Measurements from ENCODE around the gene FUT3. TPM values are rescaled to one million over a fixed set of nuclear protein-coding genes. Genes with fewer than 3 reads are reported as not detected.
A peak's percentile ranks its signal among the peaks of the same experiment; 100 is the strongest.

FUT3 gene
- total RNA-seq, 2 donors from 2014 or later: not detected

- Histone ChIP-seq H3K27ac (no peak overlapping the region), H3K36me3 (no peaks in the 10 kb centered on the region), H3K4me1 (peaks cover 0 to 39% of the 10 kb centered on the region in 2 donors), H3K27me3 (peaks cover 0 to 7% of the 10 kb centered on the region in 2 donors), H3K4me3 (peak overlapping the region; percentile 15 to 56), H3K9me3 (no peaks in the 10 kb centered on the region)
- no peak for TF ChIP-seq CTCF (IDR thresholded peaks at IDR 0.05)
- DNase-seq (ENCODE audit: low spot score): no peak
Observed at GRCh38 chr19:5803441-5803751, 47.9 kb downstream of the FUT3 start.

- Histone ChIP-seq H3K9me3 (no peaks in the 10 kb centered on the region), H3K27me3 (peaks cover 0 to 7% of the 10 kb centered on the region in 2 donors), H3K36me3 (no peaks in the 10 kb centered on the region), H3K4me3 (no peak overlapping the region), H3K4me1 (peaks cover 0 to 39% of the 10 kb centered on the region in 2 donors), H3K27ac (no peak overlapping the region)
- TF ChIP-seq CTCF (IDR thresholded peaks at IDR 0.05): no peak
- no peak for DNase-seq (ENCODE audit: low spot score)
Observed at GRCh38 chr19:5801796-5802619, 49.2 kb downstream of the FUT3 start.

- no peak for DNase-seq (ENCODE audit: low spot score)
- Histone ChIP-seq H3K27me3 (peaks cover 0 to 7% of the 10 kb centered on the region in 2 donors), H3K4me1 (peaks cover 0 to 33% of the 10 kb centered on the region in 2 donors), H3K4me3 (no peak overlapping the region), H3K9me3 (no peaks in the 10 kb centered on the region), H3K36me3 (no peaks in the 10 kb centered on the region), H3K27ac (peak overlapping the region in 1 of 2 donors; percentile 63)
- TF ChIP-seq CTCF (IDR thresholded peaks at IDR 0.05): no peak
Observed at GRCh38 chr19:5800361-5801270, 50.6 kb downstream of the FUT3 start.

GRCh38 chr19:5799247-5800241, 51.7 kb downstream of the FUT3 start:
- peak overlapping the region; percentile 51 to 63 for H3K27ac ChIP-seq
- DNase-seq (ENCODE audit: low spot score): no peak
- peaks cover 0 to 31% of the 10 kb centered on the region in 2 donors for H3K4me1 ChIP-seq
- H3K9me3 ChIP-seq: no peaks in the 10 kb centered on the region
- H3K4me3 ChIP-seq: no peak overlapping the region
- TF ChIP-seq CTCF (IDR thresholded peaks at IDR 0.05): no peak
- H3K27me3 ChIP-seq: peaks cover 0 to 5% of the 10 kb centered on the region in 2 donors
- H3K36me3 ChIP-seq: no peaks in the 10 kb centered on the region

DNA sequence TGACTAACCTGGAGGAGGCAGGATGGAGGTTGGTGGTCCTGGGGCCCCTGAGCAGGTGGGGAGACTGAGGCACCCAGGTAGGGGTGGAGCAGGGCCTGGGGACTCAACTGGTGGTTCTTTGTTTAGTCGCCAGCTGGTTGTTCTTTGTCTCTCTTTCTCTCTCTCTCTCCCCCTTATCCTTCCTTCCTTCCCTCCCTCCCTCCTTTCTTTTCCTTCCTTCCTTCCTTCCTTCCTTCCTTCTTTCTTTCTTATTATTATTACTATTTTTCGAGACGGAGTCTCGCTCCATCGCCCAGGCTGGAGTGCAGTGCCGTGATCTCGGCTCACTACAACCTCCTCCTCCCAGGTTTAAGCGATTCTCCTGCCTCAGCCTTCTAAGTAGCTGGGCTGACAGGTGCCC, 53.0 kb downstream of the FUT3 start:
- TF ChIP-seq CTCF (IDR thresholded peaks at IDR 0.05): no peak
- Histone ChIP-seq H3K36me3 (no peaks in the 10 kb centered on the region), H3K27me3 (no peaks in the 10 kb centered on the region), H3K4me3 (no peak overlapping the region), H3K4me1 (peaks cover 0 to 19% of the 10 kb centered on the region in 2 donors), H3K9me3 (no peaks in the 10 kb centered on the region), H3K27ac (no peak overlapping the region)
- no peak for DNase-seq (ENCODE audit: low spot score)
